Measurements from ENCODE around the gene JAKMIP2.
A peak's percentile ranks its signal among the peaks of the same experiment; 100 is the strongest.
"Not testable (repeated sequence)": the region's sequence is repeated elsewhere in the genome, so short reads cannot be mapped to it uniquely, and the experiment has no call there.

JAKMIP2 gene
- total RNA-seq: 20.6 to 236 (median 61.4) reads per million in 17 experiments

GRCh38 chr5:147782110-147783028 lies at the start of gene JAKMIP2:
JAKMIP2 (minus strand) TSS chr5:147782728; CDS start chr5:147671806, 110,922 bp downstream.
- peak; percentile 52 to 85 (median 74) for DNase-seq

- DNase-seq: no peak
Measured at GRCh38 chr5:147831465-147831864, 48.9 kb upstream of the JAKMIP2 start, which contains the start of gene SPINK1. SPINK1 (minus strand) TSS chr5:147831671; CDS start chr5:147831577, 94 bp downstream.

GRCh38 chr5:147830035-147830434 lies 47.5 kb upstream of the JAKMIP2 start:
- DNase-seq: no peak

GRCh38 chr5:147827017-147827416 lies 44.5 kb upstream of the JAKMIP2 start:
- not testable (repeated sequence) for DNase-seq

- no peak for DNase-seq
Measured at GRCh38 chr5:147826361-147826760, 43.8 kb upstream of the JAKMIP2 start.

- peak; percentile 80 to 92 (median 84) for DNase-seq
Measured at GRCh38 chr5:147822686-147823491, 40.4 kb upstream of the JAKMIP2 start.

GRCh38 chr5:147822222-147822621 lies 39.7 kb upstream of the JAKMIP2 start:
- not testable (repeated sequence) for DNase-seq

GRCh38 chr5:147821766-147822165 lies 39.2 kb upstream of the JAKMIP2 start:
- DNase-seq: peak; percentile 35 to 58 (median 52)

- peak in 1 of 4 experiments; percentile 47 for DNase-seq
Measured at GRCh38 chr5:147819261-147819770, 36.8 kb upstream of the JAKMIP2 start.

GRCh38 chr5:147818290-147818689 lies 35.8 kb upstream of the JAKMIP2 start:
- peak; percentile 55 to 86 (median 70) for DNase-seq

- no peak for DNase-seq
Measured at GRCh38 chr5:147813696-147814095, 31.2 kb upstream of the JAKMIP2 start.

GRCh38 chr5:147809830-147810666 lies 27.5 kb upstream of the JAKMIP2 start:
- DNase-seq: no peak

GRCh38 chr5:147805030-147805454 lies 22.5 kb upstream of the JAKMIP2 start:
- DNase-seq: peak; percentile 74 to 96 (median 86)

GRCh38 chr5:147804334-147804733 lies 21.8 kb upstream of the JAKMIP2 start:
- no peak for DNase-seq

- DNase-seq: no peak
Measured at GRCh38 chr5:147803926-147804325, 21.4 kb upstream of the JAKMIP2 start.

- DNase-seq: peak; percentile 64 to 90 (median 79)
Measured at GRCh38 chr5:147803161-147803560, 20.6 kb upstream of the JAKMIP2 start.

GRCh38 chr5:147801461-147801860 lies 18.9 kb upstream of the JAKMIP2 start:
- DNase-seq: no peak

GRCh38 chr5:147800491-147800890 lies 18.0 kb upstream of the JAKMIP2 start:
- no peak for DNase-seq

GRCh38 chr5:147796556-147797308 lies 14.2 kb upstream of the JAKMIP2 start:
- no peak for DNase-seq

GRCh38 chr5:147791181-147791580 lies 8.7 kb upstream of the JAKMIP2 start:
- no peak for DNase-seq

GRCh38 chr5:147789820-147790219 lies 7.3 kb upstream of the JAKMIP2 start:
- no peak for DNase-seq

Measured in suppressor macrophage (primary cell).